ENCODE results near the gene DOHH.

DOHH gene

GRCh38 chr19:3500429-3501101 lies at the start of gene DOHH:
Gene DOHH (minus strand): TSS chr19:3500674. CDS start chr19:3496814, 3,860 bp downstream.
- DNase-seq = peak; percentile 90

GRCh38 chr19:3549816-3550215 lies 49.3 kb upstream of the DOHH start:
- DNase-seq = no peak

GRCh38 chr19:3548606-3549005 lies 48.1 kb upstream of the DOHH start:
- DNase-seq = no peak

GRCh38 chr19:3547767-3548282 lies 47.4 kb upstream of the DOHH start:
- no peak for DNase-seq

- no peak for DNase-seq
These were observed 46.8 kb upstream of the DOHH start for GRCh38 chr19:3547301-3547731.

GRCh38 chr19:3546119-3546518 lies 45.6 kb upstream of the DOHH start:
- no peak for DNase-seq

GRCh38 chr19:3545669-3546034 lies 45.2 kb upstream of the DOHH start:
- DNase-seq = no peak

- DNase-seq = no peak
These were observed 44.5 kb upstream of the DOHH start for GRCh38 chr19:3544742-3545668.

GRCh38 chr19:3544058-3544376 lies 43.5 kb upstream of the DOHH start:
- DNase-seq = no peak

GRCh38 chr19:3543150-3544057 lies 42.9 kb upstream of the DOHH start:
- DNase-seq = no peak

- no peak for DNase-seq
These were observed 39.3 kb upstream of the DOHH start for GRCh38 chr19:3539756-3540118.

GRCh38 chr19:3538965-3539755 lies 38.7 kb upstream of the DOHH start, which contains the start of gene TEKTIP1:
Gene TEKTIP1 (plus strand): TSS chr19:3539174. CDS start chr19:3539178, 4 bp downstream.
- no peak for DNase-seq

GRCh38 chr19:3538258-3538929 lies 37.9 kb upstream of the DOHH start:
- DNase-seq = no peak

GRCh38 chr19:3537438-3538240 lies 37.2 kb upstream of the DOHH start:
- no peak for DNase-seq

- DNase-seq = no peak
These were observed 36.6 kb upstream of the DOHH start for GRCh38 chr19:3537101-3537437.

GRCh38 chr19:3536429-3537100 lies 36.1 kb upstream of the DOHH start:
- DNase-seq = no peak

- DNase-seq = no peak
These were observed 35.5 kb upstream of the DOHH start for GRCh38 chr19:3535981-3536380.

- no peak for DNase-seq
These were observed 35.1 kb upstream of the DOHH start for GRCh38 chr19:3535563-3535965.

GRCh38 chr19:3535235-3535535 lies 34.7 kb upstream of the DOHH start:
- DNase-seq = no peak

Data from NCI-H524 treated with DMSO at 0.1 percent for 48 hours (cell line).